ENCODE measurements around the gene VASH2. TPM values are rescaled to one million over a fixed set of nuclear protein-coding genes. Genes with fewer than 3 reads are reported as not detected.

VASH2 gene
- total and polyA plus RNA-seq, 2 of the 8 experiments (the other 6 are each of a cell fraction or from before 2014, with no cell fraction given) = 44.0 to 187 TPM

DNA sequence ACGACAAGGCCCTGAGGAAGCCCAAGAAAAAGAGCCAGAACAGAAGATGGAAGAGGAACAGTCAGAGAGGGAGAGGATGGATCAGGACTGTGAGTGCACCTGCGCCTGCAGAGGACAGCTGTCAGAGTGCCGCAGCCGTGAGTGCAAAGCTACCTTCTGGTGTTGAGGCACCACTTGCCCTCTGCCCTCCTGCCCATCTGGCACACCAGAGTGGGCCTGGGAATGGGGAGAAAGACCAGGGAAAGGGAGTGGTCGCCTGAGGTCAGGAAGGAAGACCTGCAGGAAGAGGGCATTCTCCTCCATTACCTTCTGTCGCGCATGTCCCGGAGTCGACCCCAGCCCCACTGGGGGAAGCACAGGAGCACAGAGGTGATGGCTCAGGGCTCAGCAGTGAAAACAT lies 26.2 kb downstream of the VASH2 start:
- no peak overlapping the region for H3K27ac ChIP-seq (ENCODE audit: low read depth, low read length)
- FAIRE-seq (no peak), DNase-seq (ENCODE audit: low read depth in 1 of 2, low spot score in 2 of 2) (no peak)
- H2BK12ac ChIP-seq (ENCODE audit: low read depth, low read length) = no peak overlapping the region
- H3K56ac ChIP-seq (replicated peaks; ENCODE audit: insufficient read length, low read depth, low read length) = no peak overlapping the region
- H3K27me3 ChIP-seq (replicated peaks in 1 of 4; ENCODE audit: control insufficient read depth in 3 of 4, extremely low read depth in 1 of 4, insufficient read depth in 3 of 4, low read length in 3 of 4) = no peaks in the 10 kb centered on the region
- no peak overlapping the region for H3K4me3 ChIP-seq (ENCODE audit: extremely low read depth in 1 of 4, insufficient read depth in 2 of 4, low read depth in 3 of 4, low read length in 4 of 4)
- peaks cover 0 to 8% (median 5%) of the 10 kb centered on the region in 4 experiments for H3K4me1 ChIP-seq (replicated peaks in 1 of 4; ENCODE audit: control insufficient read depth in 3 of 4, insufficient read depth in 4 of 4, low read length in 3 of 4)
- no peak overlapping the region for H4K91ac ChIP-seq (replicated peaks; ENCODE audit: insufficient read length, low read length)
- no peak overlapping the region; the same call in 1 of the 2 replicates for H2BK5ac ChIP-seq (ENCODE audit: low read depth, low read length)
- 90% methylated on average over 9 of the region's 9 CpGs; no CpG with 5 or more reads in 1 of the 2 experiments for WGBS, 2 experiments (ENCODE audit: extremely low coverage in 1 of 2, insufficient coverage in 1 of 2, insufficient read length in 1 of 2, insufficient replicate concordance in 2 of 2, low coverage in 1 of 2, low lambda C conversion rate in 2 of 2, missing lambda C conversion rate in 1 of 2)
- no peak overlapping the region for H2BK120ac ChIP-seq (replicated peaks; ENCODE audit: low read depth, low read length)
- no peak overlapping the region for H2BK20ac ChIP-seq (ENCODE audit: low read length)
- peaks cover 2 to 18% of the 10 kb centered on the region in 2 experiments for H4K20me1 ChIP-seq (replicated peaks in 1 of 2; ENCODE audit: control insufficient read depth in 1 of 2, insufficient read depth in 2 of 2, low read length in 2 of 2)
- H4K5ac ChIP-seq (ENCODE audit: insufficient read length, low read depth, low read length) = no peak overlapping the region
- H3K4ac ChIP-seq (replicated peaks; ENCODE audit: insufficient read length, low read depth, low read length) = no peak overlapping the region
- no peak overlapping the region for H4K8ac ChIP-seq (ENCODE audit: extremely low read depth, insufficient read depth, low read length)
- H3K23me2 ChIP-seq (ENCODE audit: low read depth, low read length) = no peaks in the 10 kb centered on the region
- H2AK5ac ChIP-seq (ENCODE audit: low read depth, low read length) = no peak overlapping the region
- peaks cover 64 to 100% (median 83%) of the 10 kb centered on the region in 4 experiments for H3K36me3 ChIP-seq (ENCODE audit: control insufficient read depth in 2 of 4, insufficient read depth in 4 of 4, low read length in 3 of 4)
- no peak overlapping the region for H3K23ac ChIP-seq (ENCODE audit: insufficient read length)
- ChIA-PET CTCF (ENCODE audit: partially characterized antibody) (interaction anchor here (1.0 to 2.1 kb wide), 6 partner anchors 8 to 19 kb away, joined by 4 to 20 read pairs (median 4); no protein-coding TSS in a partner anchor), POLR2A (ENCODE audit: partially characterized antibody) (interaction anchor here (0.7 to 12.9 kb wide), 12 partner anchors 10 to 409 kb away, joined by 3 to 240 read pairs (median 4); partner anchors contain the start of genes FLVCR1 and VASH2)
- TF ChIP-seq EZH2 (IDR thresholded peaks at IDR 0.05; ENCODE audit: low read depth, low read length, severe bottlenecking) (no peak), POLR2AphosphoS5 (IDR thresholded peaks at IDR 0.05; ENCODE audit: low read depth, low read length) (peak; percentile 62), CHD1 (IDR thresholded peaks at IDR 0.05; ENCODE audit: low read depth, low read length) (no peak), POLR2A (IDR thresholded peaks at IDR 0.05; ENCODE audit: control extremely low read depth in 1 of 2, low read depth in 2 of 2, low read length in 2 of 2) (peak in 1 of 2 experiments; percentile 0; a peak in 2 of 3 replicates), POU5F1 (IDR thresholded peaks at IDR 0.05; ENCODE audit: low read depth, low read length) (no peak), EGR1 (IDR thresholded peaks at IDR 0.05; ENCODE audit: borderline replicate concordance, low read depth, low read length) (no peak), ASH2L (IDR thresholded peaks at IDR 0.05; ENCODE audit: low read length) (no peak), SP1 (IDR thresholded peaks at IDR 0.05; ENCODE audit: low read depth, low read length) (no peak)
- H3K18ac ChIP-seq (ENCODE audit: extremely low read depth, low read length) = no peak overlapping the region
- no peak overlapping the region for H2AFZ ChIP-seq (ENCODE audit: low read length)
- H3K9ac ChIP-seq (replicated peaks in 1 of 4; ENCODE audit: extremely low read depth in 1 of 4, low read depth in 3 of 4, low read length in 3 of 4) = no peak overlapping the region
- H3K9me3 ChIP-seq (ENCODE audit: insufficient read depth in 2 of 2, low read depth in 1 of 2, low read length in 1 of 2) = no peaks in the 10 kb centered on the region
- no peak overlapping the region for H2BK15ac ChIP-seq (ENCODE audit: low read length)
- peaks cover 3% of the 10 kb centered on the region; the same call in 1 of the 2 replicates for H3K79me1 ChIP-seq (ENCODE audit: low read depth, low read length)
- no peaks in the 10 kb centered on the region; a peak in 1 of 4 replicates for H3K79me2 ChIP-seq (ENCODE audit: control insufficient read depth in 1 of 2, insufficient read depth in 2 of 2, low read length in 2 of 2)
- H3K14ac ChIP-seq (ENCODE audit: insufficient read length) = no peak overlapping the region
- no peak overlapping the region for H3K4me2 ChIP-seq (ENCODE audit: insufficient read depth in 1 of 2, low read depth in 2 of 2, low read length in 2 of 2)
